ENCODE results near the gene OSBPL7.

DNA sequence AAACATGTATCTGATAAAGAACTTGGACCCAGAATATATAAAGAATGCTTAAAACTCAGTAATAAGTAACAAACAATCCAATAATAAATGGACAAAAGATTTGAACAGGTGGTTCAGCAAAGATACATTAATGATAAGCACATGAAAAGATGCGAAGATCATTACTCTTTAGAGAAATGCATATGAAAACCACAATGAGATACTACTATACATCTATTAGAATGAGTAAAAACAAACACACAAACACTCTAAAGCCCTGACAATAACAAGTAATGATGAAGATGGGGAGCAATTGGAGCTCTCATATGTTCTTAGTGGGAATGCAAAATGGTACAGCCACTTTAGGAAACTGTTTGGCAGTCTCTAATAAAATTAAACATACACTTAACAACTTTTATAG, 29.1 kb downstream of the OSBPL7 start:
- TF ChIP-seq, protein P1, sequence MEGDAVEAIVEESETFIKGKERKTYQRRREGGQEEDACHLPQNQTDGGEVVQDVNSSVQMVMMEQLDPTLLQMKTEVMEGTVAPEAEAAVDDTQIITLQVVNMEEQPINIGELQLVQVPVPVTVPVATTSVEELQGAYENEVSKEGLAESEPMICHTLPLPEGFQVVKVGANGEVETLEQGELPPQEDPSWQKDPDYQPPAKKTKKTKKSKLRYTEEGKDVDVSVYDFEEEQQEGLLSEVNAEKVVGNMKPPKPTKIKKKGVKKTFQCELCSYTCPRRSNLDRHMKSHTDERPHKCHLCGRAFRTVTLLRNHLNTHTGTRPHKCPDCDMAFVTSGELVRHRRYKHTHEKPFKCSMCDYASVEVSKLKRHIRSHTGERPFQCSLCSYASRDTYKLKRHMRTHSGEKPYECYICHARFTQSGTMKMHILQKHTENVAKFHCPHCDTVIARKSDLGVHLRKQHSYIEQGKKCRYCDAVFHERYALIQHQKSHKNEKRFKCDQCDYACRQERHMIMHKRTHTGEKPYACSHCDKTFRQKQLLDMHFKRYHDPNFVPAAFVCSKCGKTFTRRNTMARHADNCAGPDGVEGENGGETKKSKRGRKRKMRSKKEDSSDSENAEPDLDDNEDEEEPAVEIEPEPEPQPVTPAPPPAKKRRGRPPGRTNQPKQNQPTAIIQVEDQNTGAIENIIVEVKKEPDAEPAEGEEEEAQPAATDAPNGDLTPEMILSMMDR (IDR thresholded peaks at IDR 0.05), result no peak
- TF ChIP-seq, protein P2, sequence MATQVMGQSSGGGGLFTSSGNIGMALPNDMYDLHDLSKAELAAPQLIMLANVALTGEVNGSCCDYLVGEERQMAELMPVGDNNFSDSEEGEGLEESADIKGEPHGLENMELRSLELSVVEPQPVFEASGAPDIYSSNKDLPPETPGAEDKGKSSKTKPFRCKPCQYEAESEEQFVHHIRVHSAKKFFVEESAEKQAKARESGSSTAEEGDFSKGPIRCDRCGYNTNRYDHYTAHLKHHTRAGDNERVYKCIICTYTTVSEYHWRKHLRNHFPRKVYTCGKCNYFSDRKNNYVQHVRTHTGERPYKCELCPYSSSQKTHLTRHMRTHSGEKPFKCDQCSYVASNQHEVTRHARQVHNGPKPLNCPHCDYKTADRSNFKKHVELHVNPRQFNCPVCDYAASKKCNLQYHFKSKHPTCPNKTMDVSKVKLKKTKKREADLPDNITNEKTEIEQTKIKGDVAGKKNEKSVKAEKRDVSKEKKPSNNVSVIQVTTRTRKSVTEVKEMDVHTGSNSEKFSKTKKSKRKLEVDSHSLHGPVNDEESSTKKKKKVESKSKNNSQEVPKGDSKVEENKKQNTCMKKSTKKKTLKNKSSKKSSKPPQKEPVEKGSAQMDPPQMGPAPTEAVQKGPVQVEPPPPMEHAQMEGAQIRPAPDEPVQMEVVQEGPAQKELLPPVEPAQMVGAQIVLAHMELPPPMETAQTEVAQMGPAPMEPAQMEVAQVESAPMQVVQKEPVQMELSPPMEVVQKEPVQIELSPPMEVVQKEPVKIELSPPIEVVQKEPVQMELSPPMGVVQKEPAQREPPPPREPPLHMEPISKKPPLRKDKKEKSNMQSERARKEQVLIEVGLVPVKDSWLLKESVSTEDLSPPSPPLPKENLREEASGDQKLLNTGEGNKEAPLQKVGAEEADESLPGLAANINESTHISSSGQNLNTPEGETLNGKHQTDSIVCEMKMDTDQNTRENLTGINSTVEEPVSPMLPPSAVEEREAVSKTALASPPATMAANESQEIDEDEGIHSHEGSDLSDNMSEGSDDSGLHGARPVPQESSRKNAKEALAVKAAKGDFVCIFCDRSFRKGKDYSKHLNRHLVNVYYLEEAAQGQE (IDR thresholded peaks at IDR 0.05; ENCODE audit: insufficient read depth in 1 of 2, low read depth in 2 of 2, low read length in 1 of 2), result no peak

All from Panc1 (cell line).